Transverse colon (tissue), 4 donors: ENCODE data around the gene MUC22.

Experiments
- EP300 ChIP-seq: sonication (generic); formaldehyde crosslinking; IDR thresholded peaks from one replicate; pipeline ENCODE4 v1.6.1; 2017; ENCODE audit warnings: antibody characterized with exemption, low read depth
- POLR2A ChIP-seq: fragments of 450-650 bp; IDR thresholded peaks from one replicate; pipeline ENCODE4 v1.6.1; 2016; ENCODE audit warnings: antibody characterized with exemption, mild to moderate bottlenecking, moderate library complexity
- POLR2AphosphoS5 ChIP-seq, 3 donors: sonication (generic); formaldehyde crosslinking; IDR thresholded peaks; one replicate each; pipeline ENCODE4 v1.6.1; 2016; ENCODE audit warnings: antibody characterized with exemption in 3 of 3
- TF ChIP-seq, protein P1 (sequence below), 5 experiments: fragments of 200-600 bp in 3 of 5; fragments of 450-650 bp in 2 of 5; sonication (generic) in 3 of 5; IDR thresholded peaks; 1 replicate in 2 of 5; 2 replicates in 3 of 5; pipeline ENCODE4 v1.5.1; 2016 to 2017; ENCODE audit warnings: antibody characterized with exemption in 5 of 5, inconsistent platforms in 3 of 5, mild to moderate bottlenecking in 2 of 5, moderate library complexity in 1 of 5

- TF ChIP-seq, protein P1, sequence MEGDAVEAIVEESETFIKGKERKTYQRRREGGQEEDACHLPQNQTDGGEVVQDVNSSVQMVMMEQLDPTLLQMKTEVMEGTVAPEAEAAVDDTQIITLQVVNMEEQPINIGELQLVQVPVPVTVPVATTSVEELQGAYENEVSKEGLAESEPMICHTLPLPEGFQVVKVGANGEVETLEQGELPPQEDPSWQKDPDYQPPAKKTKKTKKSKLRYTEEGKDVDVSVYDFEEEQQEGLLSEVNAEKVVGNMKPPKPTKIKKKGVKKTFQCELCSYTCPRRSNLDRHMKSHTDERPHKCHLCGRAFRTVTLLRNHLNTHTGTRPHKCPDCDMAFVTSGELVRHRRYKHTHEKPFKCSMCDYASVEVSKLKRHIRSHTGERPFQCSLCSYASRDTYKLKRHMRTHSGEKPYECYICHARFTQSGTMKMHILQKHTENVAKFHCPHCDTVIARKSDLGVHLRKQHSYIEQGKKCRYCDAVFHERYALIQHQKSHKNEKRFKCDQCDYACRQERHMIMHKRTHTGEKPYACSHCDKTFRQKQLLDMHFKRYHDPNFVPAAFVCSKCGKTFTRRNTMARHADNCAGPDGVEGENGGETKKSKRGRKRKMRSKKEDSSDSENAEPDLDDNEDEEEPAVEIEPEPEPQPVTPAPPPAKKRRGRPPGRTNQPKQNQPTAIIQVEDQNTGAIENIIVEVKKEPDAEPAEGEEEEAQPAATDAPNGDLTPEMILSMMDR (IDR thresholded peaks at IDR 0.05) = no peak
- TF ChIP-seq POLR2A = no peak
- no peak for TF ChIP-seq POLR2AphosphoS5 (IDR thresholded peaks at IDR 0.05)
- no peak for TF ChIP-seq EP300
These were observed 23.0 kb upstream of the MUC22 start for GRCh38 chr6:30987304-30987703.
